ENCODE data around the gene GOLGA6L10. TPM values are rescaled to one million over a fixed set of nuclear protein-coding genes. Genes with fewer than 3 reads are reported as not detected.
"Not testable (repeated sequence)": the region's sequence is repeated elsewhere in the genome, so short reads cannot be mapped to it uniquely, and the experiment has no call there.

The GOLGA6L10 gene
- total RNA-seq, 1 donor, result 1.4 TPM

GRCh38 chr15:82332711-82333602 is 16.3 kb downstream of the GOLGA6L10 start:
- H3K27ac ChIP-seq (ENCODE audit: low read depth, low read length); H2AFZ ChIP-seq (ENCODE audit: low read length); H3K9me3 ChIP-seq (ENCODE audit: low read depth, low read length); H3K36me3 ChIP-seq (ENCODE audit: insufficient read depth, low read length); H3K4me3 ChIP-seq (ENCODE audit: insufficient read depth, low read length); H3K79me2 ChIP-seq (ENCODE audit: insufficient read depth, low read length); H3K4me1 ChIP-seq (ENCODE audit: insufficient read depth, low read length); H3K27me3 ChIP-seq (ENCODE audit: insufficient read depth, low read length); H4K20me1 ChIP-seq (ENCODE audit: insufficient read depth, low read length); H3K4me2 ChIP-seq (ENCODE audit: insufficient read depth, low read length): not testable (repeated sequence)
- peak; percentile 64 for DNase-seq (ENCODE audit: insufficient read length, low spot score, missing footprints)

- H2AFZ ChIP-seq (ENCODE audit: low read length); H3K27ac ChIP-seq (ENCODE audit: low read depth, low read length); H3K27me3 ChIP-seq (ENCODE audit: insufficient read depth, low read length); H3K4me1 ChIP-seq (ENCODE audit: insufficient read depth, low read length); H3K4me3 ChIP-seq (ENCODE audit: insufficient read depth, low read length); H3K36me3 ChIP-seq (ENCODE audit: insufficient read depth, low read length); H3K4me2 ChIP-seq (ENCODE audit: insufficient read depth, low read length); H3K79me2 ChIP-seq (ENCODE audit: insufficient read depth, low read length); H4K20me1 ChIP-seq (ENCODE audit: insufficient read depth, low read length); DNase-seq (ENCODE audit: insufficient read length, low spot score, missing footprints); H3K9me3 ChIP-seq (ENCODE audit: low read depth, low read length): not testable (repeated sequence)
Observed at GRCh38 chr15:82331576-82332304, 17.5 kb downstream of the GOLGA6L10 start.

GRCh38 chr15:82330921-82331320 is 18.4 kb downstream of the GOLGA6L10 start:
- H4K20me1 ChIP-seq (ENCODE audit: insufficient read depth, low read length); H3K27ac ChIP-seq (ENCODE audit: low read depth, low read length); H3K4me1 ChIP-seq (ENCODE audit: insufficient read depth, low read length); H3K27me3 ChIP-seq (ENCODE audit: insufficient read depth, low read length); H3K4me2 ChIP-seq (ENCODE audit: insufficient read depth, low read length); H2AFZ ChIP-seq (ENCODE audit: low read length); H3K4me3 ChIP-seq (ENCODE audit: insufficient read depth, low read length); H3K79me2 ChIP-seq (ENCODE audit: insufficient read depth, low read length); H3K9me3 ChIP-seq (ENCODE audit: low read depth, low read length); DNase-seq (ENCODE audit: insufficient read length, low spot score, missing footprints); H3K36me3 ChIP-seq (ENCODE audit: insufficient read depth, low read length): not testable (repeated sequence)

GRCh38 chr15:82329039-82329438 is 20.2 kb downstream of the GOLGA6L10 start:
- H3K9me3 ChIP-seq (ENCODE audit: low read depth, low read length); H3K4me1 ChIP-seq (ENCODE audit: insufficient read depth, low read length); H4K20me1 ChIP-seq (ENCODE audit: insufficient read depth, low read length); H3K4me2 ChIP-seq (ENCODE audit: insufficient read depth, low read length); H3K79me2 ChIP-seq (ENCODE audit: insufficient read depth, low read length); DNase-seq (ENCODE audit: insufficient read length, low spot score, missing footprints); H2AFZ ChIP-seq (ENCODE audit: low read length); H3K27ac ChIP-seq (ENCODE audit: low read depth, low read length); H3K27me3 ChIP-seq (ENCODE audit: insufficient read depth, low read length); H3K36me3 ChIP-seq (ENCODE audit: insufficient read depth, low read length); H3K4me3 ChIP-seq (ENCODE audit: insufficient read depth, low read length): not testable (repeated sequence)

- H3K4me2 ChIP-seq (ENCODE audit: insufficient read depth, low read length); H3K4me1 ChIP-seq (ENCODE audit: insufficient read depth, low read length); H3K9me3 ChIP-seq (ENCODE audit: low read depth, low read length); DNase-seq (ENCODE audit: insufficient read length, low spot score, missing footprints); H3K27ac ChIP-seq (ENCODE audit: low read depth, low read length); H3K36me3 ChIP-seq (ENCODE audit: insufficient read depth, low read length); H3K27me3 ChIP-seq (ENCODE audit: insufficient read depth, low read length); H3K4me3 ChIP-seq (ENCODE audit: insufficient read depth, low read length); H4K20me1 ChIP-seq (ENCODE audit: insufficient read depth, low read length); H3K79me2 ChIP-seq (ENCODE audit: insufficient read depth, low read length); H2AFZ ChIP-seq (ENCODE audit: low read length): not testable (repeated sequence)
Observed at GRCh38 chr15:82327372-82327771, 21.9 kb downstream of the GOLGA6L10 start.

GRCh38 chr15:82326896-82327295 is 22.4 kb downstream of the GOLGA6L10 start:
- DNase-seq (ENCODE audit: insufficient read length, low spot score, missing footprints); H3K27ac ChIP-seq (ENCODE audit: low read depth, low read length); H3K4me1 ChIP-seq (ENCODE audit: insufficient read depth, low read length); H3K36me3 ChIP-seq (ENCODE audit: insufficient read depth, low read length); H3K4me2 ChIP-seq (ENCODE audit: insufficient read depth, low read length); H3K9me3 ChIP-seq (ENCODE audit: low read depth, low read length); H3K79me2 ChIP-seq (ENCODE audit: insufficient read depth, low read length); H4K20me1 ChIP-seq (ENCODE audit: insufficient read depth, low read length); H3K27me3 ChIP-seq (ENCODE audit: insufficient read depth, low read length); H3K4me3 ChIP-seq (ENCODE audit: insufficient read depth, low read length); H2AFZ ChIP-seq (ENCODE audit: low read length): not testable (repeated sequence)

GRCh38 chr15:82325646-82326045 is 23.6 kb downstream of the GOLGA6L10 start:
- H3K36me3 ChIP-seq (ENCODE audit: insufficient read depth, low read length); H3K4me3 ChIP-seq (ENCODE audit: insufficient read depth, low read length); H3K4me1 ChIP-seq (ENCODE audit: insufficient read depth, low read length); H3K27me3 ChIP-seq (ENCODE audit: insufficient read depth, low read length); H3K27ac ChIP-seq (ENCODE audit: low read depth, low read length); H4K20me1 ChIP-seq (ENCODE audit: insufficient read depth, low read length); H2AFZ ChIP-seq (ENCODE audit: low read length); H3K79me2 ChIP-seq (ENCODE audit: insufficient read depth, low read length); DNase-seq (ENCODE audit: insufficient read length, low spot score, missing footprints); H3K9me3 ChIP-seq (ENCODE audit: low read depth, low read length); H3K4me2 ChIP-seq (ENCODE audit: insufficient read depth, low read length): not testable (repeated sequence)

- H3K9me3 ChIP-seq (ENCODE audit: low read depth, low read length); H3K4me1 ChIP-seq (ENCODE audit: insufficient read depth, low read length); H3K4me3 ChIP-seq (ENCODE audit: insufficient read depth, low read length); H4K20me1 ChIP-seq (ENCODE audit: insufficient read depth, low read length); DNase-seq (ENCODE audit: insufficient read length, low spot score, missing footprints); H3K36me3 ChIP-seq (ENCODE audit: insufficient read depth, low read length); H3K27me3 ChIP-seq (ENCODE audit: insufficient read depth, low read length); H3K27ac ChIP-seq (ENCODE audit: low read depth, low read length); H3K79me2 ChIP-seq (ENCODE audit: insufficient read depth, low read length); H2AFZ ChIP-seq (ENCODE audit: low read length); H3K4me2 ChIP-seq (ENCODE audit: insufficient read depth, low read length): not testable (repeated sequence)
Observed at GRCh38 chr15:82324831-82325230, 24.4 kb downstream of the GOLGA6L10 start.

- not testable (repeated sequence) for H3K27ac ChIP-seq (ENCODE audit: low read depth, low read length); H3K4me1 ChIP-seq (ENCODE audit: insufficient read depth, low read length); H4K20me1 ChIP-seq (ENCODE audit: insufficient read depth, low read length); DNase-seq (ENCODE audit: insufficient read length, low spot score, missing footprints); H2AFZ ChIP-seq (ENCODE audit: low read length); H3K4me3 ChIP-seq (ENCODE audit: insufficient read depth, low read length); H3K27me3 ChIP-seq (ENCODE audit: insufficient read depth, low read length); H3K36me3 ChIP-seq (ENCODE audit: insufficient read depth, low read length); H3K9me3 ChIP-seq (ENCODE audit: low read depth, low read length); H3K4me2 ChIP-seq (ENCODE audit: insufficient read depth, low read length); H3K79me2 ChIP-seq (ENCODE audit: insufficient read depth, low read length)
Observed at GRCh38 chr15:82322488-82322887, 26.8 kb downstream of the GOLGA6L10 start.
